Progenitor cell of endocrine pancreas (in vitro differentiated cells): ENCODE measurements around the gene CAMK1D. TPM values are rescaled to one million over a fixed set of nuclear protein-coding genes. Genes with fewer than 3 reads are reported as not detected.

Experiments used
- DNase-seq: peaks from one replicate; pipeline ENCODE4 v3.0.0; 2021; ENCODE audit warnings: low spot score; ENCODE audit not compliant: unreplicated experiment
- H3K27ac Mint-ChIP-seq: 2 replicates; pipeline ENCODE4 v1.8.0; 2021; ENCODE audit warnings: mild to moderate bottlenecking, moderate library complexity, mixed read lengths
- H3K27me3 Mint-ChIP-seq: 2 replicates; pipeline ENCODE4 v1.8.0; 2021; ENCODE audit warnings: mixed read lengths
- H3K36me3 Mint-ChIP-seq: 2 replicates; pipeline ENCODE4 v1.8.0; 2022; ENCODE audit warnings: mixed read lengths; ENCODE audit not compliant: insufficient read depth
- H3K4me1 Mint-ChIP-seq: 2 replicates; pipeline ENCODE4 v1.8.0; 2021; ENCODE audit warnings: low read depth, mixed read lengths
- H3K4me3 Mint-ChIP-seq: 2 replicates; pipeline ENCODE4 v1.8.0; 2021; ENCODE audit warnings: low read depth, mild to moderate bottlenecking, moderate library complexity, mixed read lengths
- H3K9me3 Mint-ChIP-seq: 2 replicates; pipeline ENCODE4 v1.8.0; 2021; ENCODE audit warnings: low read depth, mixed read lengths
- CTCF ChIP-seq: fragments of 200-600 bp; sonication (generic); IDR thresholded peaks from one replicate; pipeline ENCODE4 v1.5.0; 2021; ENCODE audit warnings: antibody characterized with exemption, mild to moderate bottlenecking; ENCODE audit not compliant: unreplicated experiment
- total RNA-seq: library from RNA; stranded (reverse); gene quantifications from 2 replicates; pipeline ENCODE4 v1.2.1, GENCODE V29; 2021

CAMK1D gene
- total RNA-seq, 1 donor from 2014 or later = 10.8 TPM

- Mint-ChIP-seq H3K27ac (no peak overlapping the region), H3K27me3 (peaks cover 2% of the 10 kb centered on the region), H3K4me1 (peaks cover 4% of the 10 kb centered on the region), H3K4me3 (no peak overlapping the region), H3K9me3 (no peaks in the 10 kb centered on the region), H3K36me3 (no peaks in the 10 kb centered on the region)
- DNase-seq = no peak
- TF ChIP-seq CTCF = no peak
Measured at GRCh38 chr10:12785415-12785831, 436.1 kb downstream of the CAMK1D start.

GRCh38 chr10:12787297-12787696, 437.9 kb downstream of the CAMK1D start:
- no peak overlapping the region for H3K27ac Mint-ChIP-seq
- no peak for DNase-seq
- H3K4me3 Mint-ChIP-seq = no peak overlapping the region
- H3K36me3 Mint-ChIP-seq = no peaks in the 10 kb centered on the region
- peaks cover 4% of the 10 kb centered on the region for H3K9me3 Mint-ChIP-seq
- no peak for TF ChIP-seq CTCF
- H3K4me1 Mint-ChIP-seq = peaks cover 4% of the 10 kb centered on the region
- H3K27me3 Mint-ChIP-seq = peaks cover 2% of the 10 kb centered on the region

- Mint-ChIP-seq H3K36me3 (no peaks in the 10 kb centered on the region), H3K4me1 (peaks cover 4% of the 10 kb centered on the region), H3K4me3 (no peak overlapping the region), H3K27ac (no peak overlapping the region), H3K9me3 (peaks cover 4% of the 10 kb centered on the region), H3K27me3 (peaks cover 2% of the 10 kb centered on the region)
- DNase-seq = no peak
- no peak for TF ChIP-seq CTCF
Measured at GRCh38 chr10:12788277-12788676, 438.9 kb downstream of the CAMK1D start.

GRCh38 chr10:12790270-12790669, 440.9 kb downstream of the CAMK1D start:
- no peak for DNase-seq
- H3K36me3 Mint-ChIP-seq = peaks cover 2% of the 10 kb centered on the region
- H3K27me3 Mint-ChIP-seq = peaks cover 2% of the 10 kb centered on the region
- no peak overlapping the region for H3K4me3 Mint-ChIP-seq
- H3K4me1 Mint-ChIP-seq = peaks cover 2% of the 10 kb centered on the region
- no peak overlapping the region for H3K27ac Mint-ChIP-seq
- TF ChIP-seq CTCF = no peak
- peaks cover 4% of the 10 kb centered on the region for H3K9me3 Mint-ChIP-seq

- Mint-ChIP-seq H3K4me3 (no peak overlapping the region), H3K27ac (no peak overlapping the region), H3K36me3 (peaks cover 2% of the 10 kb centered on the region), H3K4me1 (no peaks in the 10 kb centered on the region), H3K27me3 (peaks cover 2% of the 10 kb centered on the region), H3K9me3 (peaks cover 4% of the 10 kb centered on the region)
- no peak for TF ChIP-seq CTCF
- DNase-seq = no peak
Measured at GRCh38 chr10:12791728-12792127, 442.4 kb downstream of the CAMK1D start.
